ENCODE results near the gene FGF3.

DNA sequence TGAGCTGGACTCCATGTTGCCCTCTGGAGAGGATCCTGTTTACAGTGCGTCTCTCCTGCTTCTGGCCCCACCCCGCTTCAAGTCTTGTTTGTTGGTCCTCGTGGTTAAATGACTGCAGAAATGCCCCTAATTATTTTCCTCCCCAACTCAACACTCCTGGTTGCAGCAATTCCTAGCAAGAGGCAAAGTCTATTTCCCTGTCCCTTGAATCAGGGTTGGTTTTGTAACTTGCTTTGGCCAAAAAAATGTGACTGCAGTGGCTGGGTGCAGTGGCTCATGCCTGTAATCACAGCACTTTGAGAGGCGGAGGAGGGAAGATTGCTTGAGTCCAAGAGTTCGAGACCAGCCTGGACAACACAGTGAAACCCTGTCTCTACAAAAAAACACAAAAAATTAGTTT is 41.0 kb upstream of the FGF3 start:
- TF ChIP-seq FOXP2 (optimal IDR thresholded peaks at IDR 0.05; ENCODE audit: borderline replicate concordance, extremely low read depth, extremely low read length, insufficient read depth) (no peak), SIN3A (IDR thresholded peaks at IDR 0.05; ENCODE audit: borderline replicate concordance, insufficient read depth, low read length) (no peak), POLR2AphosphoS5 (IDR thresholded peaks at IDR 0.05; ENCODE audit: low read depth, low read length) (no peak)
- TF ChIP-seq, protein P1, sequence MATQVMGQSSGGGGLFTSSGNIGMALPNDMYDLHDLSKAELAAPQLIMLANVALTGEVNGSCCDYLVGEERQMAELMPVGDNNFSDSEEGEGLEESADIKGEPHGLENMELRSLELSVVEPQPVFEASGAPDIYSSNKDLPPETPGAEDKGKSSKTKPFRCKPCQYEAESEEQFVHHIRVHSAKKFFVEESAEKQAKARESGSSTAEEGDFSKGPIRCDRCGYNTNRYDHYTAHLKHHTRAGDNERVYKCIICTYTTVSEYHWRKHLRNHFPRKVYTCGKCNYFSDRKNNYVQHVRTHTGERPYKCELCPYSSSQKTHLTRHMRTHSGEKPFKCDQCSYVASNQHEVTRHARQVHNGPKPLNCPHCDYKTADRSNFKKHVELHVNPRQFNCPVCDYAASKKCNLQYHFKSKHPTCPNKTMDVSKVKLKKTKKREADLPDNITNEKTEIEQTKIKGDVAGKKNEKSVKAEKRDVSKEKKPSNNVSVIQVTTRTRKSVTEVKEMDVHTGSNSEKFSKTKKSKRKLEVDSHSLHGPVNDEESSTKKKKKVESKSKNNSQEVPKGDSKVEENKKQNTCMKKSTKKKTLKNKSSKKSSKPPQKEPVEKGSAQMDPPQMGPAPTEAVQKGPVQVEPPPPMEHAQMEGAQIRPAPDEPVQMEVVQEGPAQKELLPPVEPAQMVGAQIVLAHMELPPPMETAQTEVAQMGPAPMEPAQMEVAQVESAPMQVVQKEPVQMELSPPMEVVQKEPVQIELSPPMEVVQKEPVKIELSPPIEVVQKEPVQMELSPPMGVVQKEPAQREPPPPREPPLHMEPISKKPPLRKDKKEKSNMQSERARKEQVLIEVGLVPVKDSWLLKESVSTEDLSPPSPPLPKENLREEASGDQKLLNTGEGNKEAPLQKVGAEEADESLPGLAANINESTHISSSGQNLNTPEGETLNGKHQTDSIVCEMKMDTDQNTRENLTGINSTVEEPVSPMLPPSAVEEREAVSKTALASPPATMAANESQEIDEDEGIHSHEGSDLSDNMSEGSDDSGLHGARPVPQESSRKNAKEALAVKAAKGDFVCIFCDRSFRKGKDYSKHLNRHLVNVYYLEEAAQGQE (IDR thresholded peaks at IDR 0.05; ENCODE audit: insufficient read depth in 1 of 2, low read depth in 2 of 2, low read length in 2 of 2): no peak

Data from PFSK-1 (cell line).